SJCRH30 (cell line): ENCODE measurements around the gene CXCL14. TPM values are rescaled to one million over a fixed set of nuclear protein-coding genes. Genes with fewer than 3 reads are reported as not detected.
A peak's percentile ranks its signal among the peaks of the same experiment; 100 is the strongest.

ENCODE experiments used
- DNase-seq, 2 experiments: peaks; one replicate each; pipeline ENCODE4 v3.0.0-alpha.2; 2015 to 2020
- H3K27ac ChIP-seq: fragments of 250-450 bp; sonication (Bioruptor Pico); 2 replicates; pipeline ENCODE4 v1.5.1; 2020; ENCODE audit warnings: mild to moderate bottlenecking, moderate library complexity
- H3K27me3 ChIP-seq: fragments of 250-450 bp; sonication (Bioruptor Pico); 2 replicates; pipeline ENCODE4 v1.5.1; 2020; ENCODE audit warnings: mild to moderate bottlenecking, moderate library complexity
- H3K36me3 ChIP-seq: fragments of 250-450 bp; sonication (Bioruptor Pico); 2 replicates; pipeline ENCODE4 v1.5.1; 2020; ENCODE audit warnings: mild to moderate bottlenecking, moderate library complexity
- H3K4me1 ChIP-seq: fragments of 250-450 bp; sonication (Bioruptor Pico); 2 replicates; pipeline ENCODE4 v1.5.1; 2020; ENCODE audit warnings: mild to moderate bottlenecking, moderate library complexity
- H3K4me3 ChIP-seq: fragments of 250-450 bp; sonication (Bioruptor Pico); 2 replicates; pipeline ENCODE4 v1.5.1; 2020; ENCODE audit warnings: mild to moderate bottlenecking, moderate library complexity
- H3K9me3 ChIP-seq: fragments of 250-450 bp; sonication (Bioruptor Pico); replicated peaks from 2 replicates; pipeline ENCODE4 v1.5.1; 2020; ENCODE audit warnings: mild to moderate bottlenecking, moderate library complexity
- total RNA-seq: library from RNA; depleted of rRNA; stranded (reverse); fragments of >200 nt; shearing (Covaris generic); gene quantifications from 2 replicates; pipeline ENCODE4 v1.2.3, GENCODE V29; 2014

CXCL14 gene
- total RNA-seq, 1 experiment from 2014 or later: not detected

DNA sequence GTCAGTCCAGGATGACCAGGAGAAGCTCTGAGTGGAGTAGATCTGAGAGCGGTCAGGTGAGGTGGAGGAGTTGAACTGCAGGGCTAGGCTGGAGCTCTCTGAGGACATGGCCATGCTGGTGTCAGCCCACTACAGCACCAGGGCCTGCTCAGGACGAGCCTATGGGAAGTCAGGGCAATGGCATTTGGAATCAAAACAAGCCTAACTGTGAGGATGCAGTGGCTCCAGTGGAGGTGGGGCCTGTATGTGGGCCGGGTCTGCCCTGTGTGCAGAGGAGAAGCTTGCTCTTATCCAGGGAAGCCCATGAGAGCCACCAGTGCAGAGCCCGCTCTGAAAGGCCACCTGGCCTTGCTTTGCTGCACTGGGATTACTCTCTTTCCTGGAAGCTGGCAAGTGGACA, 11.1 kb downstream of the CXCL14 start:
- Histone ChIP-seq H3K27me3 (no peaks in the 10 kb centered on the region), H3K4me1 (peaks cover 6% of the 10 kb centered on the region; the same call in 1 of the 2 replicates), H3K4me3 (no peak overlapping the region), H3K9me3 (no peaks in the 10 kb centered on the region), H3K27ac (no peak overlapping the region), H3K36me3 (no peaks in the 10 kb centered on the region)
- DNase-seq: no peak

DNA sequence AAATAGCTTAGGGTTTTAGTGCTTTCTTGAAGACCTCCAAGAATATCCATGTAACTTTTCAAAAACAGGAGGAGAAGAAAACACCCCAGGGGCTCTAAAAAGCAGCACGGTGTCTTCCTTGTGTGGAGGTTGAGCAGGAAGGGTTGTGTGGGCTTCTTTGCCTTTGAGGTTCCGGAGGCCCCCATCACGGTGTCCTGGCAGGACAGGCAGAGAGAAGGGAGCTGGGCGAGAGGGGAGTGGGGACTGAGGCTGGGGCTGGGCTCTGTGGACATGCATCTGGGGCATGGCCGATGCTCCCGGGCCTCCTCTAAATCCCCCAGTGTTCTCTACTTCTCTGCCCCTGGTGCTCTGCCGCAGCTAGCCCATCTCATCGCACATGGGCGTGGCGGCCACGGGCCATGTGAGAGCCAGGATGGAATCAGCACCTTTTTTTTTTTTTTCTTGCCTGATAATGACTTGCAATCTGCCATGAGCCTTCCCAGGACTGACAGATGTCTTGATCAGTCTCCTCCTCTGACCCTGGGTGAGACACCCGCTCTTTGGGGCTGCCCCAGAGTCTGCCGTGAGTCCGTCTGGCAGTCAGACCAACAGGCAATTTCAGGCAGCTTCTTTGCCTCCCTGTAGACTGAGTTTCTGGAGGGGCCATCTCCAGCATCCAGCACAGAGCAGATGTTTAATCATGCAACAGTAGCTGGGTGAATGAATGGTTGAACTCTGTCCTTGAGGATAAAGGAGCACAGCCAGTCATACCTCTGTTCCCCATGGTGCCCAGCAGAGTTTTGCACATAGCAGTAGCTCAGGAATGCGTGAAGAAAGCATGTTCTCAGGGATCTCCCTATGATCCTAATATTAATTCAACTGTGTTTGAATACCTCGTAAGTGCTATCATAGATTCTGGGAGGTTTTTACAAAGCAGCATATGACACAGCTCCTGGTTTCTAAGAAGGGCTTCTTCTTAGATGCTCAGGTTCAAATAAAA, 12.1 kb downstream of the CXCL14 start:
- Histone ChIP-seq H3K4me1 (peaks cover 6% of the 10 kb centered on the region; the same call in 1 of the 2 replicates), H3K4me3 (no peak overlapping the region), H3K36me3 (no peaks in the 10 kb centered on the region), H3K9me3 (no peaks in the 10 kb centered on the region), H3K27ac (no peak overlapping the region), H3K27me3 (0 out of 2 replicates have a peak, but pooled peaks cover 3% of the 10 kb centered on the region)
- DNase-seq: no peak

DNA sequence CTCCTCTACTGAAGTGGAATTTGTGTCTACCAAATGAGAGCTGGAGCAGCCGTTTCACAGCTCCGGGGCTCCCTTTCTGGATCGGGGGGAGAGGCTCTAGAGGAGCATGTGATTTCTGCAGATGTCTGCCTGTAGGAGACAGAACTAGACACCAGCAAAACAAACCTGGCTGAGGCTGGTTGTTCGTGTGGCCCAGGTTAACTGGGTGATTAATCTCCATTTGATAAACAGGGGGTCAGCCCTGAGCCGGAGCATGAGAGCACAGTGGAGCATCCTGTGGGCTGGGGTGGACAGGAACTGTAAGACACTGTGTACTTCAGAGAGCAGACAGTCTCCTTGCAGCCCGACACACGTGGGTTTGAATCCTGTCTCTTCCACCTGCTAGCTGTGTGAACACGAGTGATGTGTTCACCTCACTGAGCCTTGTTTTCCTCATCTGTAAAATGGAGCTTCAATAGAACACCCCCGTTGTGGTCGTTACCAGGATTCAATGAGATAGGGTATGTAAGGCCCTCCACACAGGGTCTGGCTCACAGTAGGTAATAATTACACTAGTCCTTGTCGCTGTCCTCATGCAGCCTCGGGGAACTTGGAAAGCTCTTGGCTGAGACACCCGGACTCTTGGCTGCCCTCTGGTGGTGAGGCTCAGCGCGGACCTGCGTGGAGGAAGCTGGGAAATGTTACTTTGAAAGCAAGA, 12.9 kb downstream of the CXCL14 start:
- Histone ChIP-seq H3K4me3 (no peak overlapping the region), H3K27me3 (0 out of 2 replicates have a peak, but pooled peaks cover 3% of the 10 kb centered on the region), H3K27ac (no peak overlapping the region), H3K4me1 (peaks cover under 1% of the 10 kb centered on the region; the same call in 1 of the 2 replicates), H3K36me3 (no peaks in the 10 kb centered on the region), H3K9me3 (no peaks in the 10 kb centered on the region)
- DNase-seq: peak; percentile 64 to 76

DNA sequence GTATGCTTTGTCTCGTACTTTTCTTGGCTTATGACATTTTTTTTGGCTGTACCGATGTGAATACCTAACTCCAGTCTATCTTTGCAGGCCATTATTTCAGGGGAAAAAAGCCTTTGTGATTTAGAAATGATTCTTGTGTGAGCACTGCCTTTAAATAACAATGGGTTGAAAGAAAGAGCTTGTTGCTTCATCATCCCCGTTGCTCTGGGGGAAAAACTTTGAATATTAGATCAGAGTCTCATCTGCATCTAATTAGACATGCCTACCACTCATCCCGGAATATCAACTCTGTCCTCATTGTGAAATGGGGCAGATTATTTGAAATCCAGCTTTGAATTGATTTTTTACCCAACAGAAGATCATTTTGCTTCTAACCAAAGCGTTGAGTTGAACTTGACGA, 13.5 kb downstream of the CXCL14 start:
- Histone ChIP-seq H3K9me3 (no peaks in the 10 kb centered on the region), H3K27ac (no peak overlapping the region), H3K4me1 (no peaks in the 10 kb centered on the region), H3K36me3 (no peaks in the 10 kb centered on the region), H3K27me3 (0 out of 2 replicates have a peak, but pooled peaks cover 3% of the 10 kb centered on the region), H3K4me3 (no peak overlapping the region)
- DNase-seq: no peak

DNA sequence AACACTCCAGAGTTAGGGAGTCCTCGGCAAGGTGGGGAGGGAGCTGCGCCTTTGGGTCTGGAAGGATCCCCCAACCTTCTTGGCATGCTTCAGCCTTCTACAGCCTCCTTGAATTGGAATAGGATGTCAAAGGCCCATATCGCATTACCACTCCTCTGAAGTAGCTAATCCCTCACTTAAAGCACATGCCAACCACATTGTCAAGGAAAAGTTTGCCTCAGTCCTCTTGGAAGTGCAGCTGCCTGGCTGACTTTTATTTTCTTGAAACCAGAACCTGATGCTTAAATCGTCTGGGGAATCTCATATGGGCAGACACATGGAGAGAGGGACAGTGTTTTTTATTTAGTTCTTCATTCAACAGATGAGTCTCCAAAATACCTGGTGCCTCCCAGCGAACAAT, 14.5 kb downstream of the CXCL14 start:
- Histone ChIP-seq H3K27me3 (0 out of 2 replicates have a peak, but pooled peaks cover 3% of the 10 kb centered on the region), H3K4me1 (no peaks in the 10 kb centered on the region), H3K4me3 (no peak overlapping the region), H3K9me3 (no peaks in the 10 kb centered on the region), H3K36me3 (no peaks in the 10 kb centered on the region), H3K27ac (no peak overlapping the region)
- no peak for DNase-seq

DNA sequence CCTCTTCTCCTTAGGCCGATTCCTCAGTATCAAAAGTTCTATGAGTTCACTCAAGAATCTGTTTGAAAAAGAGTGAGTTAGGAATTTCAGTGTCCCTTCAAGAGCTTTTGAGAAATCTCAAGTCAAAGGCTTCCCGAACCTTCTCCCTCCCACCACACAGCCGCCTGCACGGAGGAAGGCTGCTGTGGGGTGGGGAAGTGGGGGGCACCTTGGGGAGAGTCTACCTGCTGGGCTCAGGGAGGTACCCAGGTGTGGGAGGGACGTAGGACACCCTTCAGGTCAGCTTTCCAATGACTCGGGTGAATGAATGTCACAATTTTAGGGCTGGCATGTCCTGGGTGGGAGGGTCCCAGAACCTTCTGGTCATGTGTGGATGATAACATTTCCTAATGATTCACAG, 17.5 kb downstream of the CXCL14 start:
- Histone ChIP-seq H3K27me3 (0 out of 2 replicates have a peak, but pooled peaks cover 11% of the 10 kb centered on the region), H3K36me3 (no peaks in the 10 kb centered on the region), H3K9me3 (no peaks in the 10 kb centered on the region), H3K27ac (no peak overlapping the region), H3K4me1 (no peaks in the 10 kb centered on the region), H3K4me3 (no peak overlapping the region)
- DNase-seq: no peak

DNA sequence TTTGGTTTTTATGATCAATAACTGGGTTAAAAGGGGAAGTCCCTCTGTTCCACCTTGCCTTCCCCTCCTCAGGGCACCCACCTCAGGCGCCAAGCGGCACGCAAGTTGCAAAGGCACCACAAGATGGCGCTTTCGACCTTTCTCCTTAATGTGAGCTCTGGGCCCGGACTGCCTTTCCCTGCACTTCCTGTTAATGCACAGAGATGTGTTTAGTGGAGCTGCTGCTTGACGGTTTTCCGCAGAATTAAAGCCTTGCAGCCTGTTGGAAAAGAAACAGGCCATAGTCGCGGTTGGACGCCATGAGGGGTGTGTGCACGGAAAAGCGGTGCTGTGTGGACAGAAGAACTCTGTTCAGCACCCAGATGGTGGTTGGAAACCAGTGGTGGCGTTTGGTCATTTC, 17.9 kb downstream of the CXCL14 start:
- no peaks in the 10 kb centered on the region for H3K36me3 ChIP-seq
- 0 out of 2 replicates have a peak, but pooled peaks cover 11% of the 10 kb centered on the region for H3K27me3 ChIP-seq
- H3K9me3 ChIP-seq: no peaks in the 10 kb centered on the region
- H3K27ac ChIP-seq: no peak overlapping the region
- H3K4me1 ChIP-seq: no peaks in the 10 kb centered on the region
- peak; percentile 75 to 90 for DNase-seq
- no peak overlapping the region for H3K4me3 ChIP-seq

DNA sequence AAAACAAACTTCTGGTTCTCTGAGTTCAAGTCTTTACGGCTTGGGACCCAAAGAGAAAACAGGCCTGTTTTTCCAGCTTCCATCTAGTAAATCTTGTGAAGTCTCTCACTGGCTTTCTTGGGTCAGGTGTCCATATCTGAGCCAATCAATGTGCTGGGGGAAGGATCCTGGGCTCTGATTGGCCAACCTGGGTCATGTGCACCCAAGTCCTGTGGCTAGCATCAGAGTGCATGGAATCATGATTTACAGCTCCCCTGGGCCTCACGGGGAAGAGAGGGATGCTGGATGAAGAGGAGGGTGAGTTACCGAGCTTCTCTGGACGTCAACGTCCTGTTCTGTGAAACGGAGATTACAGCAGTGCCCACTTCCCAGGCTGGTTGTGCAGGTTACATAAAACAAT, 19.4 kb downstream of the CXCL14 start:
- Histone ChIP-seq H3K4me3 (no peak overlapping the region), H3K27me3 (0 out of 2 replicates have a peak, but pooled peaks cover 11% of the 10 kb centered on the region), H3K9me3 (no peaks in the 10 kb centered on the region), H3K36me3 (no peaks in the 10 kb centered on the region), H3K27ac (no peak overlapping the region), H3K4me1 (no peaks in the 10 kb centered on the region)
- DNase-seq: peak; percentile 27 to 61

DNA sequence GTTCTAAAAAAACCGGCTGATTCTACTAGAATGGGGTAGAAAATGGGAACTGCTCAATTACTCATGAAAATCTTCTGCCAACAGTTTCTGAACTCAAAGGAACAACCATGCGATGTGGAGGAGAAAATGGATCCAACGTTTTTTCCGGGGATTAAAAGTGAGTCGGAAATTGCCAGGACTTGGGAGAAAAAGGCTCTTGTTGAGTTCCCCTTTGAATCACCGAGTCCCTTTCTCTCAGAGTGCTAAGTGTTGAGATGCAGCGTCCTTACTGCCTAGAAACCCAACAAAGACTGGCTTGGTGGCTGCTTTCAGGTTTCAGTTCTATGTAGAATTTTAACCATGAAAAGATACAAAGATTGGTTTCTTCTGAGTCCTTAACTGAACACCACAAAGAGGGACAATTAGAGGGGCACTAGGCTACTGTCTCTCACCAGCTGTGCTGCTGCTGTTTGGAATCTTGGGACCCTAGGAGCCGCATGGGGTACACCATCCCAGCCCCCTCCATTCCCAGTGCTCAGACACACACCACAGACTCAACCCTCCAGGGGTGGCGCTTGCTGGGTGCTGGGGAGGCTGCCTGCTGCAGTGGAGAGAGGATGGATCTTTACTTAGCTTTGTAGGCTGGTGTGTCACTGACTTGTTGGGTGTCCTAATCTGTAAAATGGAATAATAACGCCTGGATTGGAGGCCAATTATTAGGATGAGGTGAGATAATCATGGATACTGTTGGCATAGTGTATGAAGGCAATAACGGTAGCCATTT, 21.5 kb downstream of the CXCL14 start:
- DNase-seq: no peak
- H3K4me1 ChIP-seq: no peaks in the 10 kb centered on the region
- H3K4me3 ChIP-seq: no peak overlapping the region
- no peaks in the 10 kb centered on the region for H3K36me3 ChIP-seq
- no peaks in the 10 kb centered on the region for H3K9me3 ChIP-seq
- H3K27me3 ChIP-seq: 0 out of 2 replicates have a peak, but pooled peaks cover 11% of the 10 kb centered on the region
- no peak overlapping the region for H3K27ac ChIP-seq

DNA sequence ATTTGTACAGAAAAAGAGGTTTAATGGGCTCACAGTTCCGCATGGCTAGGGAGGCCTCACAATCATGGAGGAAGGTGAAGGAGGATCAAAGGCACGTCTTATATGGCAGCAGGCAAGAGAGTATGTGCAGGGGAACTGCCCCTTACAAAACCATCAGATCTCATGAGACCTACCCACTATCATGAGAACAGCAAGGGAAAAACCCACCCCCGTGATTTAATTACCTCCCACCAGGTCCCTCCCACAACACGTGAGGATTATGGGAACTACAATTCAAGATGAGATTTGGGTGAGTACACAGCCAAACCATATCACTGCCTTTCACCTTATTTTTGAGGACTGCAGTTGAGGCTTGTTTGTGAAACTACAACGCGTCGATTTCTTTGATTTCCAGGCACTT, 22.2 kb downstream of the CXCL14 start:
- Histone ChIP-seq H3K4me3 (no peak overlapping the region), H3K27ac (no peak overlapping the region), H3K36me3 (no peaks in the 10 kb centered on the region), H3K4me1 (no peaks in the 10 kb centered on the region), H3K9me3 (no peaks in the 10 kb centered on the region), H3K27me3 (0 out of 2 replicates have a peak, but pooled peaks cover 8% of the 10 kb centered on the region)
- no peak for DNase-seq

DNA sequence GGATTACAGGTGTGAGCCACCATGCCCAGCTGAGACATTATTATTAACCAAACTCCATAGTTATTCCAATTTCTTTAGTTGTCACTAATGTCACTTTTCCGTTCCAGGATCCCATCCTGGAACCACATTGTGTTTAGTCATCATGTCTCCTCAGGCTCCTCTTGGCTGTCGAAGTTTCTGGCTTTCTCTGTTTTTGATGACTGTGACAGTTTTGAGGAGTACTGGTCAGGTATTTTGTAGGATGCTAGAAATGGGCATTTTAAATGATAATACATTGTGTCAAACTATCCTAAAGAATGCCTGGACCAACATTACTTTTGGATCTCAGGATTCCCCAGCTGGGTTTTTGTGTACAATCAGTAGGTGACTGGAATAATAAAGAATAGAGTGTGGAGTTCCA, 23.3 kb downstream of the CXCL14 start:
- no peaks in the 10 kb centered on the region for H3K36me3 ChIP-seq
- H3K4me1 ChIP-seq: no peaks in the 10 kb centered on the region
- H3K4me3 ChIP-seq: no peak overlapping the region
- DNase-seq: no peak
- H3K27me3 ChIP-seq: 0 out of 2 replicates have a peak, but pooled peaks cover 8% of the 10 kb centered on the region
- no peak overlapping the region for H3K27ac ChIP-seq
- H3K9me3 ChIP-seq: no peaks in the 10 kb centered on the region

DNA sequence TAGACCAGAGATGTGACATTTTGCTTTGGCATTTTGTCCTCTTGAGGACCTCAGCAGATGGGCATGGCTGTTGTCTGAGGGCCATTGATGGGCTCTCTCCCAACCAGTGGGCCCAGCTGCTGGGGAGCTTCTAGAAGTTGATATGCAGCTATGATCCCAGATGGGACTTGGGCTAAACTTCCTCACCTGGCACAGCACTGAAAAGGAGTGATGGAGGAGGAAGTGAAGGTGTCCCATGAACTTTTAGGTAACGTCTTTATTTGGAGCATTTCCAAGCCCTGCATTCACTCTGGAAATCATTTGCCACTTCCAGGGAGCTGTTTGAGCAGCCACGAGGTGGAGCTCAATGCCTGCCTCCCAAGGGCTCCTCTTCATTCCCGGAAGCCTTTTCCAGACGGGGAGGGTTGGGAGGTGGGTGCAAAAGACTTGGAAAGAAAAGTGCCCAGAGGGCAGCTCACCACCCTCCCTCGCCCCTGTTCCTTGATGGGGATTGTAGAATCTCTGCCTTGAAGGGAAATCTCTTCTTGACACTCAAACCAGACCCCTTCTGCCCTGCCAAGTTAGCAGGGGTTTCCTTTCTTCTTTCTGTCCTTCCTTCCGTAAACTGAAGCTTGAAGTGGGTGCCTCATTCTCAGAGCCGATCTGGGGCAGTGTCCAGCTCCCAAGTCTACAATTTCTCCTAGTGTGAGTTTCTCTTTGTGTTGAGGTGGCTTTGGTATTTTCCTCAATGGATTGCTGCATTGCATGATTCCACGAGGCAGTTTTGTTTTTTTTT, 24.9 kb downstream of the CXCL14 start:
- Histone ChIP-seq H3K27me3 (0 out of 2 replicates have a peak, but pooled peaks cover 11% of the 10 kb centered on the region), H3K4me3 (peak overlapping the region; percentile 29), H3K36me3 (no peaks in the 10 kb centered on the region), H3K4me1 (no peaks in the 10 kb centered on the region), H3K27ac (no peak overlapping the region), H3K9me3 (no peaks in the 10 kb centered on the region)
- DNase-seq: peak; percentile 47 to 64

DNA sequence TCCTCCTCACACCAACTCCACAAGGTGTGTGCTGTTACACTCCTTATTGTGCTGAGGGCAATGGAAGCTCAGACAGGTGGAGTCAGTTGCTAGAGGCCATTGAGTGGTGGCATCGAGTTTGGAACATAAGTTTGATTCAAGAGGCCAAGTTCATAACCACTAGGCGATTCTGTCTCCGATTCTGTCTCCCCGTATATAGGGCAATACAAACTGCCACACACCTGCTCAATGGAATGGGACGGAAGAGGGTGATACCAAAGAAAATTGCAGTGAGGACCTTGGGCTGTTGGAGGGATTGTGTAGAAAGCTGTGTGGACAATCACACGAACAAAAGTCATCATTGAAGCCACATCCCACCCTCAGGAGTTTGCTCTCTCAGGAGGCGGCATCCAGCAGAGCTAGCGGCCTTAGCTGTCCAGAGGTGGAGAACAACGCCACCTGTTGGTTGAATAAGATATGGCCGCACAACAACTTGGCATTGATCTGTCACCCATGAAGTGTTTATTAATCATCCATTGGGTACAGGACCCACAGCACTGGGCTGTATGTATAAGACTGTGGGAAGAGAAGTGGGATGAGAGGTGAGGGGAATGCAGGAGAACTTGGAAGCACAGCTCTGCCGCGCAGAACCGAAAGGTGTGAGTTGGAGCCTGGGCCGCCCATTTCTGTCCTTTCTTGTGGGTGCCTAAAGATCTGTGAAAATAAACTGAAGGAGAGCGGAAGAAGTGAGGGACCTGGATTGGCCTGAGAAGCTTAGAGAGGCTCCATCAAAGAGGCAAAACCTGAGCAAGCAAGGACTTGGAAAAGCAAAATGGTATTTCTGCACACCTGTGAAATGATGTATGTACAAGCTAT, 27.0 kb downstream of the CXCL14 start:
- DNase-seq: peak; percentile 65 to 84
- H3K9me3 ChIP-seq: no peaks in the 10 kb centered on the region
- H3K27ac ChIP-seq: no peak overlapping the region
- H3K4me1 ChIP-seq: no peaks in the 10 kb centered on the region
- H3K4me3 ChIP-seq: no peak overlapping the region
- no peaks in the 10 kb centered on the region for H3K36me3 ChIP-seq
- peaks cover 15% of the 10 kb centered on the region; the same call in 1 of the 2 replicates for H3K27me3 ChIP-seq
